Liver (tissue), 9 donors: Measurements from ENCODE around the gene GTF3C4. TPM values are rescaled to one million over a fixed set of nuclear protein-coding genes. Genes with fewer than 3 reads are reported as not detected.

Experiments
- DNase-seq: peaks from one replicate; pipeline ENCODE4 v3.0.0-alpha.2; 2017; ENCODE audit warnings: low spot score
- H3K27ac ChIP-seq, 2 donors: one replicate each; pipeline ENCODE4 v1.7.0; 2013; ENCODE audit warnings: inconsistent platforms in 2 of 2, low read length in 2 of 2, control low read depth in 1 of 2, low read depth in 1 of 2, mild to moderate bottlenecking in 1 of 2
- H3K27me3 ChIP-seq, 4 donors: one replicate each; pipeline versions ENCODE4 v1.6.1 to v1.7.0; 2013; ENCODE audit warnings: low read length in 3 of 4, inconsistent platforms in 1 of 4, mild to moderate bottlenecking in 1 of 4, moderate library complexity in 1 of 4; ENCODE audit not compliant: control insufficient read depth in 4 of 4, insufficient read depth in 4 of 4
- H3K36me3 ChIP-seq, 4 donors: one replicate each; pipeline versions ENCODE4 v1.6.1 to v1.7.0; 2013; ENCODE audit warnings: low read length in 3 of 4, mild to moderate bottlenecking in 3 of 4, low read depth in 1 of 4, moderate library complexity in 1 of 4; ENCODE audit not compliant: control insufficient read depth in 4 of 4, insufficient read depth in 3 of 4
- H3K4me1 ChIP-seq, 4 donors: one replicate each; pipeline versions ENCODE4 v1.6.1 to v1.7.0; 2013; ENCODE audit warnings: low read length in 3 of 4, mild to moderate bottlenecking in 3 of 4, moderate library complexity in 1 of 4; ENCODE audit not compliant: control insufficient read depth in 4 of 4, insufficient read depth in 4 of 4
- H3K4me3 ChIP-seq, 3 donors: one replicate each; pipeline versions ENCODE4 v1.6.1 to v1.7.0; 2013; ENCODE audit warnings: low read length in 3 of 3, control low read depth in 1 of 3, low read depth in 1 of 3, mild to moderate bottlenecking in 1 of 3
- H3K9ac ChIP-seq, 2 donors: one replicate each; pipeline ENCODE4 v1.7.0; 2013; ENCODE audit warnings: low read length in 2 of 2, mild to moderate bottlenecking in 2 of 2, moderate library complexity in 2 of 2, control low read depth in 1 of 2, low read depth in 1 of 2
- H3K9me3 ChIP-seq, 4 donors: one replicate each; pipeline versions ENCODE4 v1.6.1 to v1.7.0; 2013; ENCODE audit warnings: low read length in 3 of 4; ENCODE audit not compliant: control insufficient read depth in 4 of 4
- ATF3 ChIP-seq: IDR thresholded peaks from 2 replicates; pipeline ENCODE4 v1.6.1; 2016; ENCODE audit warnings: antibody characterized with exemption
- CTCF ChIP-seq: fragments of 150-350 bp; IDR thresholded peaks from 2 replicates; pipeline ENCODE4 v1.5.1; 2017; ENCODE audit warnings: improper control_type of control experiment, low read depth, low read length; ENCODE audit not compliant: missing input control
- EGR1 ChIP-seq, 2 donors: IDR thresholded peaks; 2 replicates each; pipeline ENCODE4 v1.6.1; 2016 to 2018; ENCODE audit warnings: antibody characterized with exemption in 2 of 2, low read depth in 2 of 2
- FOXA1 ChIP-seq: IDR thresholded peaks from 2 replicates; pipeline ENCODE4 v1.6.1; 2016; ENCODE audit warnings: antibody characterized with exemption
- FOXA2 ChIP-seq: IDR thresholded peaks from 2 replicates; pipeline ENCODE4 v1.6.1; 2016; ENCODE audit warnings: antibody characterized with exemption
- GABPA ChIP-seq, 2 donors: IDR thresholded peaks in 1 of 2; conservative IDR thresholded peaks in 1 of 2; 2 replicates each; pipeline ENCODE4 v1.6.1; 2016; ENCODE audit warnings: antibody characterized with exemption in 2 of 2, mild to moderate bottlenecking in 1 of 2, moderate library complexity in 1 of 2
- HNF4A ChIP-seq, 2 donors: conservative IDR thresholded peaks; 2 replicates each; pipeline ENCODE4 v1.6.1; 2016; ENCODE audit warnings: antibody characterized with exemption in 2 of 2, mild to moderate bottlenecking in 2 of 2
- HNF4G ChIP-seq: IDR thresholded peaks from 2 replicates; pipeline ENCODE4 v1.6.1; 2016; ENCODE audit warnings: antibody characterized with exemption
- MAX ChIP-seq: IDR thresholded peaks from 2 replicates; pipeline ENCODE4 v1.6.1; 2016; ENCODE audit warnings: antibody characterized with exemption
- RAD21 ChIP-seq, 2 donors: IDR thresholded peaks; 2 replicates each; pipeline ENCODE4 v1.6.1; 2016; ENCODE audit warnings: antibody characterized with exemption in 2 of 2, mild to moderate bottlenecking in 2 of 2
- REST ChIP-seq: IDR thresholded peaks from 2 replicates; pipeline ENCODE4 v1.6.1; 2016; ENCODE audit warnings: antibody characterized with exemption, mild to moderate bottlenecking
- SP1 ChIP-seq: IDR thresholded peaks from 2 replicates; pipeline ENCODE4 v1.6.1; 2018; ENCODE audit warnings: antibody characterized with exemption, mild to moderate bottlenecking
- TAF1 ChIP-seq: conservative IDR thresholded peaks from 2 replicates; pipeline ENCODE4 v1.6.1; 2016; ENCODE audit warnings: antibody characterized with exemption, mild to moderate bottlenecking
- YY1 ChIP-seq: IDR thresholded peaks from 2 replicates; pipeline ENCODE4 v1.6.1; 2016; ENCODE audit warnings: antibody characterized with exemption, mild to moderate bottlenecking
- ZBTB33 ChIP-seq: IDR thresholded peaks from 2 replicates; pipeline ENCODE4 v1.6.1; 2016; ENCODE audit warnings: antibody characterized with exemption
- WGBS: extraction: QIAGEN DNeasy Blood & Tissue Kit; methylation state at CpG from one replicate; pipeline ENCODE4 v1.1.7; 2013; 5-methylcytosine and 5-hydroxymethylcytosine counted together
- polyA plus RNA-seq, 2 donors: library from polyadenylated mRNA; stranded (reverse) in 1 of 2; unstranded in 1 of 2; fragments of 200-250 nt in 1 of 2; fragments of >200 nt in 1 of 2; fragmentation: Nextera tagmentation in 1 of 2; extraction: Ambion mirVana in 1 of 2; gene quantifications; one replicate each; pipeline versions ENCODE4 v1.2.1 to v1.2.3, GENCODE V29; 2013 to 2015
- total RNA-seq, 2 donors: library from RNA; depleted of rRNA; stranded (reverse); fragments of >200 nt; gene quantifications; one replicate each; pipeline ENCODE4 v1.2.3, GENCODE V29; 2014
- donor health status: healthy.
- donor health status: healthy.
- donor health status: healthy.
- donor health status: healthy.
- donor health status: healthy.

GTF3C4 gene
- total and polyA plus RNA-seq, 4 donors, result 1.4 to 7.2 (median 5.0) TPM

- WGBS, result 83% methylated on average over 4 of the region's 4 CpGs
- Histone ChIP-seq H3K27me3 (no peaks in the 10 kb centered on the region), H3K4me3 (no peak overlapping the region), H3K4me1 (no peaks in the 10 kb centered on the region), H3K27ac (no peak overlapping the region), H3K9ac (no peak overlapping the region), H3K36me3 (no peaks in the 10 kb centered on the region), H3K9me3 (no peaks in the 10 kb centered on the region)
- TF ChIP-seq EGR1 (IDR thresholded peaks at IDR 0.05; ENCODE audit: low read depth in 2 of 2) (no peak), YY1 (no peak), HNF4A (conservative IDR thresholded peaks at IDR 0.05) (no peak), CTCF (no peak), HNF4G (no peak), FOXA1 (no peak), TAF1 (no peak), MAX (no peak), REST (no peak), ZBTB33 (no peak), FOXA2 (no peak), ATF3 (no peak), RAD21 (IDR thresholded peaks at IDR 0.05) (no peak), SP1 (no peak), GABPA (IDR thresholded peaks at IDR 0.05 in 1 of 2, conservative IDR thresholded peaks at IDR 0.05 in 1 of 2) (no peak)
- no peak for DNase-seq
Observed at GRCh38 chr9:132723809-132724208, 53.5 kb downstream of the GTF3C4 start.

GRCh38 chr9:132725306-132725705 lies 55.0 kb downstream of the GTF3C4 start:
- H3K9me3 ChIP-seq, result no peaks in the 10 kb centered on the region
- H3K36me3 ChIP-seq, result no peaks in the 10 kb centered on the region
- H3K9ac ChIP-seq, result no peak overlapping the region
- 86% methylated on average over 13 of the region's 13 CpGs for WGBS
- no peaks in the 10 kb centered on the region for H3K27me3 ChIP-seq
- no peak overlapping the region for H3K4me3 ChIP-seq
- no peak overlapping the region for H3K27ac ChIP-seq
- no peak for DNase-seq
- H3K4me1 ChIP-seq, result no peaks in the 10 kb centered on the region
- TF ChIP-seq RAD21 (IDR thresholded peaks at IDR 0.05) (no peak), TAF1 (no peak), SP1 (no peak), ZBTB33 (no peak), MAX (no peak), ATF3 (no peak), HNF4G (no peak), CTCF (no peak), FOXA1 (no peak)
